Measurements from ENCODE around the gene ANTXR1.

Gene ANTXR1

DNA sequence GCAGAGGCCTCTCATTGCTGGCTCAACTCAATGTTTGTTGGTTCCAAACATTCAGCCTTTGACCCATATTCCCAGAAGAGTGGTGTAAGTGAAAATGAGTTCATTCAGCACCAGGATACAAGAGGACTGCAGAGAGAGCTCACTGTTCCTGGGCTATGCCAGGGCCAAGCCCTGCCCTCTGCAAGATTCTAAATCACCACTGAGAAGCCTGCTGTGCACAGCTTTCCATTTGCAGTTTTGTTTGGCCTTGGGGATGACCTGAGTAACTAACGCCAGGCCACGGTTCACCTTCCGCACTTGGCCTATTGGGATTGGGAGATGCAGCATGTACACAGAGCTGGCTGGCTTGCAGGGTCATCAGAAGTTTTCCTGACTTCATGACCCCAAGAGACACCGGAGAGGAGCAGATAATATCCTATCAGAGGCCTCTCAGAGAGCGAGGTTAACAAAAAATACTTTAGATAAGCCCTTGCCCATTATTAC lies 25.9 kb upstream of the ANTXR1 start:
- WGBS: 94% methylated on average over 4 of the region's 5 CpGs
- no peak overlapping the region for H3K4me2 ChIP-seq (ENCODE audit: low read length, poor library complexity, severe bottlenecking)
- no peaks in the 10 kb centered on the region for H3K79me1 ChIP-seq (replicated peaks; ENCODE audit: low read length, poor library complexity, severe bottlenecking)
- no peak for DNase-seq
- no peaks in the 10 kb centered on the region for H3K4me1 ChIP-seq (ENCODE audit: control insufficient read depth, insufficient read depth, low read depth, low read length)
- peaks cover 0 to 4% of the 10 kb centered on the region in 2 experiments for H3K27me3 ChIP-seq (ENCODE audit: control insufficient read depth in 1 of 2, insufficient read depth in 1 of 2, low read length in 2 of 2)
- H3K4me3 ChIP-seq (ENCODE audit: insufficient read depth in 1 of 2, low read depth in 1 of 2, low read length in 2 of 2): no peak overlapping the region
- H2BK15ac ChIP-seq (ENCODE audit: low read depth, poor library complexity, severe bottlenecking): no peak overlapping the region
- no peak overlapping the region for H2BK12ac ChIP-seq (ENCODE audit: low read length in 2 of 2)
- H2BK5ac ChIP-seq (ENCODE audit: low read depth, low read length, poor library complexity, severe bottlenecking): no peak overlapping the region
- no peak overlapping the region for H4K8ac ChIP-seq (ENCODE audit: low read length)
- no peak overlapping the region for H3K18ac ChIP-seq (ENCODE audit: low read depth in 1 of 2, low read length in 2 of 2)
- no peak overlapping the region for H2AK5ac ChIP-seq (ENCODE audit: low read length, severe bottlenecking)
- H4K91ac ChIP-seq (ENCODE audit: low read length): peak overlapping the region; percentile 39
- H3K27ac ChIP-seq (ENCODE audit: low read length, poor library complexity, severe bottlenecking): no peak overlapping the region
- no peak overlapping the region for H2AFZ ChIP-seq (ENCODE audit: low read depth, low read length)
- no peak overlapping the region for H3K14ac ChIP-seq (ENCODE audit: low read length in 2 of 2)
- no peak overlapping the region for H2BK120ac ChIP-seq (ENCODE audit: low read depth, low read length)
- no peaks in the 10 kb centered on the region for H3K9me3 ChIP-seq (ENCODE audit: control insufficient read depth, low read length)
- H3K23ac ChIP-seq (ENCODE audit: low read length in 2 of 2): no peak overlapping the region
- no peak overlapping the region for H3K4ac ChIP-seq (ENCODE audit: low read depth in 1 of 2, low read length in 2 of 2)
- no peaks in the 10 kb centered on the region for H3K36me3 ChIP-seq (ENCODE audit: control insufficient read depth in 1 of 2, insufficient read depth in 2 of 2, low read depth in 1 of 2, low read length in 2 of 2)
- no peak overlapping the region for H3K9ac ChIP-seq (ENCODE audit: low read length)

DNA sequence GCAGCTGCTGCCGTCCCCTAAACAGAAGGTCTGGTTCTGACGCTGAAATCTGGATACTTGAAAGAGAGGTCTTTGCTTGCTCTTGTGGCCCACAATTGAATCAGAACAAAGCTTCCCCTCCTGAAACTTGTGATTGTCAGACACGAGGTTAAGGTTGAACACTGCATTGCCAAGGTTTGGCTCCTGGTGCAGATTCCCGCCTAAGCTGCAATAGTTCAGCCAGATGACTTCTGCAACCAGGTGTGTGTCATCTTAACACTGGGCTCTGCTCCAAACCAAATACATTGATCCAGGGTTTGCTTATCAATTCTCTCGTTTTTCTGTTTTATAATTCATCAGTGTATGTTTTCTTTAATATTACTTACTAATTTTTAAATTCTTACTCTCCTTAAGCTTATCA lies 23.9 kb upstream of the ANTXR1 start:
- H3K4me3 ChIP-seq (ENCODE audit: insufficient read depth in 1 of 2, low read depth in 1 of 2, low read length in 2 of 2): no peak overlapping the region
- H2AK5ac ChIP-seq (ENCODE audit: low read length, severe bottlenecking): no peak overlapping the region
- no peaks in the 10 kb centered on the region for H3K79me1 ChIP-seq (replicated peaks; ENCODE audit: low read length, poor library complexity, severe bottlenecking)
- H4K8ac ChIP-seq (ENCODE audit: low read length): no peak overlapping the region
- peak overlapping the region in 1 of 2 experiments; percentile 52 for H2BK12ac ChIP-seq (ENCODE audit: low read length in 2 of 2)
- no peaks in the 10 kb centered on the region for H3K9me3 ChIP-seq (ENCODE audit: control insufficient read depth, low read length)
- no peak overlapping the region for H3K27ac ChIP-seq (ENCODE audit: low read length, poor library complexity, severe bottlenecking)
- no peak overlapping the region for H3K4ac ChIP-seq (ENCODE audit: low read depth in 1 of 2, low read length in 2 of 2)
- no peak overlapping the region for H3K9ac ChIP-seq (ENCODE audit: low read length)
- no peak overlapping the region for H2BK120ac ChIP-seq (ENCODE audit: low read depth, low read length)
- H3K4me1 ChIP-seq (ENCODE audit: control insufficient read depth, insufficient read depth, low read depth, low read length): no peaks in the 10 kb centered on the region
- H3K27me3 ChIP-seq (ENCODE audit: control insufficient read depth in 1 of 2, insufficient read depth in 1 of 2, low read length in 2 of 2): peaks cover 0 to 4% of the 10 kb centered on the region in 2 experiments
- no peak overlapping the region for H3K23ac ChIP-seq (ENCODE audit: low read length in 2 of 2)
- no peak overlapping the region for H2BK15ac ChIP-seq (ENCODE audit: low read depth, poor library complexity, severe bottlenecking)
- no peaks in the 10 kb centered on the region for H3K36me3 ChIP-seq (ENCODE audit: control insufficient read depth in 1 of 2, insufficient read depth in 2 of 2, low read depth in 1 of 2, low read length in 2 of 2)
- peak overlapping the region in 1 of 2 experiments; percentile 55 for H3K14ac ChIP-seq (ENCODE audit: low read length in 2 of 2)
- DNase-seq: no peak
- no peak overlapping the region for H4K91ac ChIP-seq (ENCODE audit: low read length)
- H3K18ac ChIP-seq (ENCODE audit: low read depth in 1 of 2, low read length in 2 of 2): no peak overlapping the region
- H2BK5ac ChIP-seq (ENCODE audit: low read depth, low read length, poor library complexity, severe bottlenecking): peak overlapping the region; percentile 57
- no peak overlapping the region for H2AFZ ChIP-seq (ENCODE audit: low read depth, low read length)
- no peak overlapping the region for H3K4me2 ChIP-seq (ENCODE audit: low read length, poor library complexity, severe bottlenecking)
- 91% methylated on average over 4 of the region's 5 CpGs for WGBS

- no peak for DNase-seq
- H3K9ac ChIP-seq (ENCODE audit: low read length): no peak overlapping the region
- no peaks in the 10 kb centered on the region for H3K79me1 ChIP-seq (replicated peaks; ENCODE audit: low read length, poor library complexity, severe bottlenecking)
- H3K4me1 ChIP-seq (ENCODE audit: control insufficient read depth, insufficient read depth, low read depth, low read length): no peaks in the 10 kb centered on the region
- no peak overlapping the region for H2AK5ac ChIP-seq (ENCODE audit: low read length, severe bottlenecking)
- no peak overlapping the region for H4K91ac ChIP-seq (ENCODE audit: low read length)
- H2BK5ac ChIP-seq (ENCODE audit: low read depth, low read length, poor library complexity, severe bottlenecking): no peak overlapping the region
- no peak overlapping the region for H2BK15ac ChIP-seq (ENCODE audit: low read depth, poor library complexity, severe bottlenecking)
- H3K4me3 ChIP-seq (ENCODE audit: insufficient read depth in 1 of 2, low read depth in 1 of 2, low read length in 2 of 2): no peak overlapping the region
- whole genome bisulfite sequencing: 87% methylated on average over 5 of the region's 5 CpGs
- no peak overlapping the region for H2AFZ ChIP-seq (ENCODE audit: low read depth, low read length)
- H3K9me3 ChIP-seq (ENCODE audit: control insufficient read depth, low read length): no peaks in the 10 kb centered on the region
- no peak overlapping the region for H2BK120ac ChIP-seq (ENCODE audit: low read depth, low read length)
- no peak overlapping the region for H3K23ac ChIP-seq (ENCODE audit: low read length in 2 of 2)
- no peak overlapping the region for H3K4ac ChIP-seq (ENCODE audit: low read depth in 1 of 2, low read length in 2 of 2)
- peaks cover 0 to 6% of the 10 kb centered on the region in 2 experiments for H3K27me3 ChIP-seq (ENCODE audit: control insufficient read depth in 1 of 2, insufficient read depth in 1 of 2, low read length in 2 of 2)
- no peak overlapping the region for H3K4me2 ChIP-seq (ENCODE audit: low read length, poor library complexity, severe bottlenecking)
- no peak overlapping the region for H2BK12ac ChIP-seq (ENCODE audit: low read length in 2 of 2)
- no peaks in the 10 kb centered on the region for H3K36me3 ChIP-seq (ENCODE audit: control insufficient read depth in 1 of 2, insufficient read depth in 2 of 2, low read depth in 1 of 2, low read length in 2 of 2)
- H3K27ac ChIP-seq (ENCODE audit: low read length, poor library complexity, severe bottlenecking): no peak overlapping the region
- H3K14ac ChIP-seq (ENCODE audit: low read length in 2 of 2): no peak overlapping the region
- no peak overlapping the region for H4K8ac ChIP-seq (ENCODE audit: low read length)
- no peak overlapping the region for H3K18ac ChIP-seq (ENCODE audit: low read depth in 1 of 2, low read length in 2 of 2)
These were observed 20.6 kb upstream of the ANTXR1 start for GRCh38 chr2:68992341-68992740.

- Histone ChIP-seq H2BK12ac (ENCODE audit: low read length in 2 of 2) (no peak overlapping the region), H3K4ac (ENCODE audit: low read depth in 1 of 2, low read length in 2 of 2) (no peak overlapping the region), H3K27me3 (ENCODE audit: control insufficient read depth in 1 of 2, insufficient read depth in 1 of 2, low read length in 2 of 2) (peaks cover 0 to 6% of the 10 kb centered on the region in 2 experiments), H2BK5ac (ENCODE audit: low read depth, low read length, poor library complexity, severe bottlenecking) (no peak overlapping the region), H3K23ac (ENCODE audit: low read length in 2 of 2) (no peak overlapping the region), H2AFZ (ENCODE audit: low read depth, low read length) (no peak overlapping the region), H4K8ac (ENCODE audit: low read length) (no peak overlapping the region), H3K4me3 (ENCODE audit: insufficient read depth in 1 of 2, low read depth in 1 of 2, low read length in 2 of 2) (no peak overlapping the region), H3K4me2 (ENCODE audit: low read length, poor library complexity, severe bottlenecking) (no peak overlapping the region), H3K79me1 (replicated peaks; ENCODE audit: low read length, poor library complexity, severe bottlenecking) (no peaks in the 10 kb centered on the region), H4K91ac (ENCODE audit: low read length) (no peak overlapping the region), H3K14ac (ENCODE audit: low read length in 2 of 2) (no peak overlapping the region), H3K9ac (ENCODE audit: low read length) (no peak overlapping the region), H3K4me1 (ENCODE audit: control insufficient read depth, insufficient read depth, low read depth, low read length) (peaks cover 2% of the 10 kb centered on the region), H3K9me3 (ENCODE audit: control insufficient read depth, low read length) (no peaks in the 10 kb centered on the region), H2BK120ac (ENCODE audit: low read depth, low read length) (no peak overlapping the region), H3K27ac (ENCODE audit: low read length, poor library complexity, severe bottlenecking) (no peak overlapping the region), H3K18ac (ENCODE audit: low read depth in 1 of 2, low read length in 2 of 2) (no peak overlapping the region), H2BK15ac (ENCODE audit: low read depth, poor library complexity, severe bottlenecking) (no peak overlapping the region), H3K36me3 (ENCODE audit: control insufficient read depth in 1 of 2, insufficient read depth in 2 of 2, low read depth in 1 of 2, low read length in 2 of 2) (no peaks in the 10 kb centered on the region), H2AK5ac (ENCODE audit: low read length, severe bottlenecking) (no peak overlapping the region)
- no peak for DNase-seq
- WGBS: 88% methylated on average over 2 of the region's 3 CpGs
These were observed 20.0 kb upstream of the ANTXR1 start for GRCh38 chr2:68992933-68993332.
